Dermis microvascular lymphatic vessel endothelial cell (primary cell): ENCODE measurements around the gene EPHA7. TPM values are rescaled to one million over a fixed set of nuclear protein-coding genes. Genes with fewer than 3 reads are reported as not detected.

Source experiments
- DNase-seq, 2 donors: peaks; one replicate each; pipeline versions ENCODE4 v3.0.0 to v3.0.0-alpha.2; 2010; ENCODE audit warnings: low read depth in 2 of 2
- total RNA-seq: library from RNA; depleted of rRNA; stranded (reverse); fragments of >200 nt; gene quantifications from 2 replicates; pipeline ENCODE4 v1.2.1, GENCODE V29; 2014

EPHA7 gene
- total RNA-seq, 1 donor from 2014 or later, result under 0.01 TPM

DNA sequence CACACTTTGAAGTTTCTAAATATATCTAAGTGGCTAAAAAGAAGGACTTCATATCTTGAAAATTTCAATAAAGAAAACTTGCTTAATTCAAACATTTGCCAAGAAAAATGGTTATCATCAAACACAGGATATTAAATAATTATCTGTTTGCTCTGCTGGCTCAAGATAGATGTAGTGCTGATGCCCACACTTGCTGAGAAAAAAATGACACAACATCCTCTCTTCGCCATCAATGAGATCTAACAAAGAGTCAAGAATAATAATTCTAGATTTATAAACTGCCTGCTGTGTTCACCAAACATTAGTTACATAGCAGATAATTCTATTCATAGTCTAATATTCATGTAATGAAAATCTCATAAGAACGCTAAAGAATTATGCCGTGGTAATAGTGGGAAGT is 93.6 kb downstream of the EPHA7 start:
- DNase-seq, result no peak

- no peak for DNase-seq
Observed at GRCh38 chr6:93323630-93324029, 95.7 kb downstream of the EPHA7 start.

DNA sequence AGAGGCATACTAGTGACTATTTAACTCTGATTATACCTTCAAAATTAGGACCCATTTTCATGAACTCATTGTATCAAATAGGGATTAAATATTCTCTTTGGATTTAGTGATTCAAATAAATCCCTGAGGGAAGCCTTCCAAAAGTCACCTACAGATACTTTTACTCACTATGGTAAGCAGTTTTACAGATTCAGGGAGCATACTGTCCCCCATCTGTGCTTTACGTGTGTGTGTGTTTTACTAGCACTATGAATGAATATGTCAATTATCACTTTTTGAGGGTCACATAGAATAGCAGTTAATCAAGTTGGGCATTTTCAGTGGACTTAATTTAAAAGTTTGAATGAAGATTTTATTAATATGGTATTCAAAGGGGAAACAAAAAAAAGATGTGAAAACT is 96.7 kb downstream of the EPHA7 start:
- DNase-seq, result no peak

GRCh38 chr6:93319304-93319703 is 100.1 kb downstream of the EPHA7 start:
- DNase-seq, result no peak

- no peak for DNase-seq
Observed at GRCh38 chr6:93318121-93318520, 101.2 kb downstream of the EPHA7 start.

GRCh38 chr6:93317592-93317991 is 101.8 kb downstream of the EPHA7 start:
- DNase-seq, result no peak

DNA sequence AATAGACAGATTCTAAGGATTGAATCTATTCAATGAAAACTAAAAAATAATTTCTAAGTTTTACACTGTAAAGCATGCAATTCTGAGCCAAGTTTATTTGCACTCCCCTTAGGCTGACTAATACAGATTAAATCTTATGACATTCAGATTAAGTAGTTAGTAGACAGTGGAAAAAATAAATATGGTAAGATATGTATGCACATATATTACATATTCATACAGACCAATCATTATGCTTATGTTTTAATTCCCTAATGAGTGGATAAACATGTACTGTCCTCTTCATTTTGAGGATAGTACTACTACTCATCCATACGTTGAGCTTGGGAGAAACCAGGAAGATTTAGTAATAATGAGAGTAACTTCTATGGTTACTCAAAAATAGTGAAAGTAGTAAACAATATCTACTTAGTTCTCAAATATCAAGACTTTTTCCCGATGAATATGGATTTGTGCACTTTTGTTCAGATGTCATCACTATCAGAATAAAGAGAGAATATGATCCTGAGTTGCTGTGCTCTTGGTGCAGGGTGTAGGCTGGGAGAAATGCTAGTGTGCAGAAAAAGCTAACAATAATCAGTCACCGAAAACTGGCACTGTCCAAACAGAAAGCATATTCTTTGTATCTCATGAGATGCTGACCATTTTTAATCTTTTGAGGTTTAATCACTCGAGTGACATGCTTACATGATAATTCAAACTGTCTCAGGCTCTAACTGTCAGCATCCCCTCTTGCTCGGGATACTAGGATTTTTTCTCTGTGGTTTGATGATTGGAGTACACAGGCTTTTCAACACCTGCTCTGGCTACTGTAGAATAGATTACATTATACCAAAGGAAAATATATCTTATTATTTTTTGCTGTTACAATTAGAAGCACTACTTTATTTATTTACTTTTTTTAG is 111.6 kb downstream of the EPHA7 start:
- DNase-seq, result no peak

DNA sequence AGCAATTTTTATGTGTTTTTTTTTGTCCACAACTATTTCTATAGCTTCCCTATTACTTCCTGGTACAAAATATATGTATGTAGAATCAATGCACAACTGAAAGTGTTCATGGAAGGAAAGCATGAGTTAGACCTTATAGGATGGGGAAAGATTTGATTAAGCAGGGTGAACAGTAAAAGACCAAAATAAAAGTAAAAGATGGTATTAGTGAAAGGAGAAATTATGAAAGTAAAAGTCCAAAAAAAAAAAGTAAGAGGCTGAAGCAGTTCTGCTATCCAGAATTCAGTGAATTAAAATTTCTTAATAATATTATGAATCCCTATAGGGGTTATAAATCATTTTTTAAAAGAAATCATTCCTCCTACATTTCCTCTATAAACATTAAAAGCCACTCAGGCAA is 114.3 kb downstream of the EPHA7 start:
- no peak for DNase-seq

- no peak for DNase-seq
Observed at GRCh38 chr6:93304505-93304904, 114.9 kb downstream of the EPHA7 start.

DNA sequence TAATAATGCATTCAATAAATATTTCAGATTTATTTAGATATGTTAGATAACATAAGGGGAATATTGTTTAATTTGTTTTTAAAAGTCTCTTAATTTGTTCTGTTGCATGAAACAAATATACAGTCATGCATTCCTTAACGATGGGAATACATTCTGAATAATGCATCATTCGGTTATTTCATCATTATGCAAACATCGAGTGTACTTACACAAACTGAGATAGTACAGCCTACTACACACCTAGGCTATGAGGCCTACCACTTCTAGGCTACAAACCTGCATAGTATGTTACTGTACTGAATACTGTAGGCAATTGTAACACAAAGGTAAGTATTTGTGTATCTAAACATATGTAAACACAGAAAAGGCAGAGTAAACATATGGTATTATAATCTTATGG is 118.7 kb downstream of the EPHA7 start:
- DNase-seq, result no peak

DNA sequence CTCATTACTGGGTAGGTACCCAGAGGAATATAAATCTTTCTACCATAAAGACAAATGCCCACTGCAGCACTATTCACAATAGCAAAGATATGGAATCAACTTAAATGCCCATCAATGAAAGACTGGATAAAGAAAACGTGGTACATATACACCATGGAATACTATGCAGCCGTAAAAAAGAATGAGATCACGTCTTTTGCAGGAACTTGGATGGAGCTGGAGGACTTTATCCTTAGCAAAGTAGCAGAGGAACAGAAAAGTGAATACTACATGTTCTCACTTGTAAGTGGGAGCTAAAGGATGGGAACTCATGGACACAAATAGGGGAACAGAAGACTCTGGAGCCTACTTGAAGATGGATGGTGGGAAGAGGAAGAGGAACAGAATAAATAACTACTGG is 119.7 kb downstream of the EPHA7 start:
- DNase-seq, result no peak

DNA sequence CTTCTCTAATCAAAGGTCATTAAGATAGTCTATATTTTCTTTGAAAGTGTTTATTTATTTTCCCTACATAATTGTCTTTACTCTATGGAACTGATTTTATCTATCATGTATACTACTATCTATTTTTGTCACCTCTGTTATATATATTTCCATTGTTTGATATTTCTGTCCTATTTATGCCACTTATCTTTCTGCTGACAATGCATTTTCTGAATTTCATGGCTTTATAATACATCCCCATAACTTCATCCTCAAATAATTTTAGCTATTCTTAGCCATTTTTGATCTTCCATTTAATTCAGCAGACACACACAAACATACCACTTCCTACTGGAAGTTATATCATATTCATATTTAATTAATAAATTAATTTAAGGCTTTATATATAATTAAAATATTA is 123.7 kb downstream of the EPHA7 start:
- DNase-seq, result no peak

DNA sequence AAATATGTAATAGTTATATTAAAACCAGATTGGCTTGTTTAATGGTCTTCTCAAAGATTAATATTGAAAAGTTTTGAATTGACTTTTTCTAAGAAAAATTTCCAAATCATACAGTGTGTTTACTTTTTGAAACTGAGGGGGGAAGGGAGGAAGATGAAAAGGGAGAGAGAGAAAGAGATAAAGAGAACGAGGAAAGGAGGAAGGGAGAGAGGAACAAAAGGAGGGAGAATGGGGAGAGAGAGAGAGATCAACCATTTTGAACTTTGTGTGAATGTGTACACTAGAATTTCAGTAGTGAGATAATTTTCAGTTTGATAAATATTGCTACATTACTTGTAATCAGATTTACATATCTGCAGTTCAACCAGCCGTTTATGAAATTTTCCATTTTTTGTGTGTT is 124.5 kb downstream of the EPHA7 start:
- DNase-seq, result no peak

DNA sequence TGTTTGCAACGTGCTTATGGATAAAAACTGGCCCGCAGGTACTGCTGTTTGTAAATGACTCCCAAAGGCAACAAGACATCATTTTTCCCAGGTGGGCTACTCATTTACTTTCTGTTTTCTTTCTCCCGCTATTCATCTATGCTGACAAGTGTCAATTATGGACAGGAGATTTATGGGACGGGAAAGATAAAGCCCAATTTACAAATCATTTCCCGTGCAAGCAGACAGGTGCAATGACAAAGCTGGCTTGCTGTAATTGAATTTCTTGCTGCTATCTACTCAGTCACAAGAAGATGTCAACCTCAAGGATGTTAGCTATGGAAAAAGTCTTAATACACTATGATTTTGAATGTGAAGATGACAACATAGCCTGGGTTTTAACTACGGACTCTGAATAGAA is 125.5 kb downstream of the EPHA7 start:
- no peak for DNase-seq

- no peak for DNase-seq
Observed at GRCh38 chr6:93293460-93293859, 125.9 kb downstream of the EPHA7 start.

DNA sequence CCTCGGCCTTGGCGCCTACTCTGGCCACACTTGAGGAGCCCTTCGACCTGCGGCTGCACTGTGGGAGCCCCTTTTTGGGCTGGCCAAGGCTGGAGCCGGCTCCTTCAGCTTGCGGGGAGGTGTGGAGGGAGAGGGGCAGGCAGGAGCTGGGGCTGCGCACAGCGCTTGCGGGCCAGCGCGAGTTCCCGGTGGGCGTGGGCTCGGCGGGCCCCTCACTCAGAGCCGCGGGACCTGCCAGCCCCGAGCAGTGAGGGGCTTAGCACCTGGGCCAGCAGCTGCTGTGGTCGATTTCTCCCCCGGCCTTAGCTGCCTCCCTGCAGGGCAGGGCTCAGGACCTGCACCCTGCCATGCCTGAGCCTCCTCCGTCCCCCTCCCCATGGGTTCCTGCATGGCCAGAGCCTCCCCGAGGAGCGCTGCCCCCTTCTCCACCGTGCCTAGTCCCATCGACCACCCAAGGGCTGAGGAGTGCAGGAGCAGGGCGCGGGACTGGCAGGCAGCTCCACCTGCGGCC is 136.8 kb downstream of the EPHA7 start:
- DNase-seq, result no peak

- DNase-seq, result no peak
Observed at GRCh38 chr6:93278241-93278640, 141.1 kb downstream of the EPHA7 start.

DNA sequence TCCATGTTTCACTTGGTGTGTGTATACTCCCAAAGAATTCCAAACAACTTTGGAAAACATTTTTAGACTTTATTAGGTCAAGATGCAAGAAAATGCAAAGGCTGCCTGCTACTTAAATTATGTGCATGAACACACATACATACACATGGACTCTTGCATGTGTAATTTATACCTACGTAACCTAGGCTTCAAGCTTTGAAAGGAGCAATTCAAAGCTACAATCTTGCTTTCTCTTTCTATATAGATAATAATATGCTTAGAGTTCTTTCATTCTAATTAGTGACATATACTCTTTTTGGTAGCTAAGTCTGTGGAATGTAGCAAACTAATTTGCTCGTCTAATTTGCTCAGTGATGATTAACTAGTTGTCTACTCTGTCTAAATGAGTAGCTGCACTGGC is 146.5 kb downstream of the EPHA7 start:
- DNase-seq, result no peak

- no peak for DNase-seq
Observed at GRCh38 chr6:93272211-93272610, 147.1 kb downstream of the EPHA7 start.

DNA sequence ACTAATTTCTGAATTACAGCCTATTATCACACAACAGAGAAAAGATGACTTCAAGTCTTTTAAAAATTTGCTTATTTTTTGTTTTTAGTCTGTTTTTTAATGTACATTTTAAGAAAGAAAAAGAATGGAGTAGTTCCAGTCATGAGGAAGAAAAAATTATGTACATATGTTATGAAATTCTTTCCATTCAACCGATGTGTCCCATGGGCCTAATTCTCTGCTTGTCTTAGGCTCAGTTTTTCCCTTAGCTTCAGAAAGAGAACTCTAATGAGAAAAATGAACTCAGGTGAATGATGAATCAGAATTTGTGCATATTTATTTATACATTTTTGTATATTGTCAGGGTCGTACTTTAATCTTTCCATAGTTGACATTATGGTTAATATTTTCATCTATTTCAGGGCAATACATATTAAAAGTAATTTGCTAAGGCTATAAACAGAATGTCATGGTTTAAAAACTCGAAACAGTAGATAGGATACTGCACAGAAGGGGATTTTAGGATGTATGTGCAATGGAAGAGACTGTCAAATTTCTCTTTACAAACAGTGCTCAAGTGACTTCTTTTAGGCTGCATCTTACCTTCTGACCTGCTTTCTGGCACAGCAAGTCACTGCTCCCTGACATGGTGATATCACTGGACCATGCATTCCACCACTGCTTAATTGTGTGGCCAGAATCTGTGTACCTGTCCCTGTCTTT is 153.1 kb downstream of the EPHA7 start:
- no peak for DNase-seq

GRCh38 chr6:93260881-93261280 is 158.5 kb downstream of the EPHA7 start:
- DNase-seq, result no peak

DNA sequence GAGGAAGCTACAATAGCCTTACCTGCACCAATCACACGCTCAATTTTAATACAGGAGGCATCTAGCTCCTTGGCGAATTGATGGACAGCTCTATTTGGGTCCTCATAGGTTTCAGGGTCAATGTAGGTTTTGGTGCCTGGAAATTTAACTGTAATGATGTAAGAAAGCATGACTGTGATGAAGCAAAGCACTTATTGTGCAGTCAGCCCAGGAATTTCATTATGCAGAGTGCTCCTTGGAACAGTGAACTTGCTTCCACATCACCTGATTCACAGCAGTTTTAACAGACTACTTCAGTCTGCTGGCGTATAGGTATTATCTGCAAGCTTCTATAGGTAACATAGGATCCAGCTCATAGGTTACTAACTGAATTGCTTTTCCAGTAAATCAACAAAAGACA is 160.0 kb downstream of the EPHA7 start:
- DNase-seq, result no peak

- no peak for DNase-seq
Observed at GRCh38 chr6:93252930-93253329, 166.4 kb downstream of the EPHA7 start.
